IMR-90 (cell line): Measurements from ENCODE around the gene C3orf33. TPM values are rescaled to one million over a fixed set of nuclear protein-coding genes. Genes with fewer than 3 reads are reported as not detected.
"Not testable (repeated sequence)": the region's sequence is repeated elsewhere in the genome, so short reads cannot be mapped to it uniquely, and the experiment has no call there.

Experiments used
- ATAC-seq: fragments of 200-7000 bp; cut with Tn5 transposase; 2 replicates; pipeline ENCODE4 v1.9.1; 2020; ENCODE audit warnings: low read depth, mild to moderate bottlenecking, moderate library complexity
- BruUV-seq: library from RNA; stranded (reverse); fragments of 400-500 nt; replicated peaks from 2 replicates; lab custom pipeline; 2021; lab: Mats Ljungman, UMichigan
- CTCF ChIA-PET: fragments of 300-600 bp; formaldehyde crosslinking; extraction: SDS; loops from one replicate; lab custom pipeline; 2021; ENCODE audit warnings: antibody characterized with exemption; lab: Yijun Ruan, JAX
- POLR2A ChIA-PET: fragments of 300-600 bp; sonication (Branson Sonifier 250); formaldehyde crosslinking; loops from one replicate; lab custom pipeline; 2022; ENCODE audit warnings: antibody characterized with exemption; ENCODE audit not compliant: unreplicated experiment; lab: Charles Lee
- DNase-seq: peaks from one replicate; pipeline ENCODE4 v3.0.0; 2013
- H2AFZ ChIP-seq: replicated peaks from 2 replicates; pipeline ENCODE3; 2013; ENCODE audit warnings: low read length, mild to moderate bottlenecking; ENCODE audit not compliant: poor library complexity
- H2AK5ac ChIP-seq: 2 replicates; pipeline ENCODE4 v1.6.1; 2013; ENCODE audit warnings: low read depth, low read length, inconsistent platforms
- H2AK9ac ChIP-seq: replicated peaks from 2 replicates; pipeline ENCODE3; 2013; ENCODE audit warnings: mild to moderate bottlenecking, low read depth, low read length, moderate library complexity; ENCODE audit not compliant: poor library complexity
- H2BK120ac ChIP-seq: 2 replicates; pipeline ENCODE4 v1.6.1; 2013; ENCODE audit warnings: low read depth, low read length, inconsistent platforms
- H2BK15ac ChIP-seq: 3 replicates; pipeline ENCODE4 v1.6.1; 2013; ENCODE audit warnings: low read depth, low read length, inconsistent platforms
- H2BK20ac ChIP-seq: 2 replicates; pipeline ENCODE4 v1.6.1; 2013; ENCODE audit warnings: low read depth, mild to moderate bottlenecking, inconsistent platforms, low read length, moderate library complexity
- H2BK5ac ChIP-seq: 2 replicates; pipeline ENCODE4 v1.6.1; 2013; ENCODE audit warnings: mild to moderate bottlenecking, low read depth, low read length, inconsistent platforms; ENCODE audit not compliant: poor library complexity, severe bottlenecking
- H3K14ac ChIP-seq: replicated peaks from 2 replicates; pipeline ENCODE4 v1.6.1; 2013; ENCODE audit warnings: low read depth, low read length, inconsistent platforms
- H3K18ac ChIP-seq: 2 replicates; pipeline ENCODE4 v1.6.1; 2013; ENCODE audit warnings: low read depth, low read length, control low read depth
- H3K23ac ChIP-seq: 2 replicates; pipeline ENCODE4 v1.6.1; 2013; ENCODE audit warnings: low read depth, low read length, inconsistent platforms
- H3K27ac ChIP-seq: 2 replicates; pipeline ENCODE4 v1.5.1; 2013; ENCODE audit warnings: mild to moderate bottlenecking, control low read depth, low read length; ENCODE audit not compliant: insufficient read depth
- H3K27me3 ChIP-seq: 2 replicates; pipeline ENCODE4 v1.6.1; 2013; ENCODE audit warnings: low read length; ENCODE audit not compliant: control insufficient read depth, insufficient read depth
- H3K36me3 ChIP-seq: 2 replicates; pipeline ENCODE4 v1.6.1; 2013; ENCODE audit warnings: low read length, mixed read lengths; ENCODE audit not compliant: control insufficient read depth, insufficient read depth
- H3K4ac ChIP-seq: 2 replicates; pipeline ENCODE4 v1.6.1; 2013; ENCODE audit warnings: low read depth, low read length, inconsistent platforms
- H3K4me1 ChIP-seq: 2 replicates; pipeline ENCODE4 v1.6.1; 2013; ENCODE audit warnings: low read length, mixed read lengths; ENCODE audit not compliant: control insufficient read depth, insufficient read depth
- H3K4me2 ChIP-seq: 2 replicates; pipeline ENCODE4 v1.6.1; 2013; ENCODE audit warnings: low read depth, mild to moderate bottlenecking, control low read depth, low read length, moderate library complexity
- H3K4me3 ChIP-seq: 2 replicates; pipeline ENCODE4 v1.5.1; 2013; ENCODE audit warnings: low read depth, mild to moderate bottlenecking, control low read depth, low read length, moderate library complexity; ENCODE audit not compliant: insufficient read depth
- H3K56ac ChIP-seq: 2 replicates; pipeline ENCODE4 v1.6.1; 2013; ENCODE audit warnings: low read length, inconsistent platforms; ENCODE audit not compliant: insufficient read depth; ENCODE audit errors: extremely low read depth
- H3K79me1 ChIP-seq, 2 experiments: 2 replicates each; pipeline ENCODE4 v1.6.1; 2013; ENCODE audit warnings: low read length in 2 of 2, inconsistent platforms in 1 of 2, low read depth in 1 of 2
- H3K9ac ChIP-seq: 2 replicates; pipeline ENCODE4 v1.6.1; 2013; ENCODE audit warnings: low read depth, low read length, control low read depth
- H3K9me1 ChIP-seq: 2 replicates; pipeline ENCODE4 v1.6.1; 2013; ENCODE audit warnings: low read length, inconsistent platforms; ENCODE audit not compliant: insufficient read depth
- H3K9me3 ChIP-seq: 2 replicates; pipeline ENCODE4 v1.6.1; 2013; ENCODE audit warnings: low read length; ENCODE audit not compliant: control insufficient read depth, insufficient read depth
- H4K20me1 ChIP-seq: 2 replicates; pipeline ENCODE4 v1.6.1; 2013; ENCODE audit warnings: low read length, inconsistent platforms; ENCODE audit not compliant: insufficient read depth
- H4K5ac ChIP-seq: 2 replicates; pipeline ENCODE4 v1.6.1; 2013; ENCODE audit warnings: mild to moderate bottlenecking, low read depth, low read length, control low read depth
- H4K8ac ChIP-seq, 2 experiments: 2 replicates each; pipeline ENCODE4 v1.6.1; 2013; ENCODE audit warnings: low read depth in 2 of 2, low read length in 2 of 2, control low read depth in 1 of 2, inconsistent platforms in 1 of 2
- H4K91ac ChIP-seq: 2 replicates; pipeline ENCODE4 v1.6.1; 2013; ENCODE audit warnings: low read depth, low read length, inconsistent platforms; ENCODE audit not compliant: insufficient read depth
- CHD1 ChIP-seq: IDR thresholded peaks from 2 replicates; pipeline ENCODE4 v1.6.1; 2012; ENCODE audit warnings: low read depth, low read length, improper control_type of control experiment
- FOS ChIP-seq: fragments of 150-350 bp; IDR thresholded peaks from 2 replicates; pipeline ENCODE4 v1.6.1; 2016; ENCODE audit warnings: low read depth, low read length
- NFE2L2 ChIP-seq: fragments of 150-350 bp; IDR thresholded peaks from 2 replicates; pipeline ENCODE4 v1.6.1; 2016; ENCODE audit warnings: low read depth, mild to moderate bottlenecking, low read length
- USF2 ChIP-seq: fragments of 150-350 bp; IDR thresholded peaks from 2 replicates; pipeline ENCODE4 v1.6.1; 2017; ENCODE audit warnings: mild to moderate bottlenecking, antibody characterized with exemption, low read length, low read depth
- WGBS, 2 experiments: methylation state at CpG; one replicate each; pipeline versions ENCODE4 v1.1.5 to v1.1.7; 2013; ENCODE audit warnings: missing lambda C conversion rate in 2 of 2; ENCODE audit not compliant: insufficient read length in 1 of 2; ENCODE audit errors: extremely low coverage in 2 of 2; 5-methylcytosine and 5-hydroxymethylcytosine counted together
- dilution Hi-C: fragments of 300-500 bp; cut with HindIII; formaldehyde crosslinking; loops from one replicate; pipeline ENCODE4 v1.14.3; 2018; ENCODE audit warnings: low sequenced_read_pairs; ENCODE audit not compliant: unreplicated experiment
- in situ Hi-C: fragments of 300-500 bp; cut with MboI; formaldehyde crosslinking; loops from 3 replicates; pipeline ENCODE4 v1.14.3; 2019; ENCODE audit warnings: low sequenced_read_pairs, inconsistent platforms, mixed read lengths
- intact Hi-C: fragments of 100-400 bp; cut with micrococcal nuclease; formaldehyde crosslinking; loops from 2 replicates; pipeline ENCODE4 v1.10.0; 2022
- polyA plus RNA-seq, 3 experiments: library from polyadenylated mRNA; depleted of rRNA; stranded (reverse); fragments of >200 nt; gene quantifications; 2 replicates each; pipeline ENCODE4 v1.2.3, GENCODE V29; 2012; ENCODE audit warnings: low replicate concordance in 1 of 3
- total RNA-seq: library from RNA; depleted of rRNA; stranded (reverse); fragments of >200 nt; gene quantifications from 2 replicates; pipeline ENCODE4 v1.2.3, GENCODE V29; 2012

The C3orf33 gene
- total and polyA plus RNA-seq, 2 of the 4 experiments (the other 2 are of a cell fraction) = 0.72 to 1.2 TPM

- no peaks in the 10 kb centered on the region for H4K20me1 ChIP-seq
- no peak overlapping the region for H3K14ac ChIP-seq
- no peak overlapping the region for H3K27ac ChIP-seq
- H2BK120ac ChIP-seq = no peak overlapping the region
- H2AK9ac ChIP-seq = no peak overlapping the region
- TF ChIP-seq USF2 (no peak), NFE2L2 (no peak), CHD1 (no peak), FOS (no peak)
- H3K27me3 ChIP-seq = no peaks in the 10 kb centered on the region
- H3K4me2 ChIP-seq = no peak overlapping the region
- dilution Hi-C loops (no loop called here), in situ Hi-C loops (no loop called here), intact Hi-C loops (no loop called here)
- no peak overlapping the region for H4K5ac ChIP-seq
- H3K9ac ChIP-seq = no peak overlapping the region
- H4K8ac ChIP-seq = no peak overlapping the region
- H2BK20ac ChIP-seq = no peak overlapping the region
- H3K4ac ChIP-seq = no peak overlapping the region
- H3K9me3 ChIP-seq = no peaks in the 10 kb centered on the region
- no peaks in the 10 kb centered on the region for H3K9me1 ChIP-seq
- H4K91ac ChIP-seq = no peak overlapping the region
- ChIA-PET POLR2A (no interaction called here), CTCF (interaction anchor here (1.0 kb wide), 1 partner anchor 124 kb away, joined by 3 read pairs; no protein-coding TSS in a partner anchor)
- no TSS peak for BruUV-seq
- H2AFZ ChIP-seq = no peak overlapping the region
- H3K18ac ChIP-seq = no peak overlapping the region
- H3K36me3 ChIP-seq = peaks cover 3% of the 10 kb centered on the region; the same call in 1 of the 2 replicates
- H2AK5ac ChIP-seq = no peak overlapping the region
- no peak overlapping the region for H3K4me3 ChIP-seq
- H3K56ac ChIP-seq = no peak overlapping the region
- peaks cover 4 to 8% of the 10 kb centered on the region in 2 experiments; a peak in 2 of 4 replicates for H3K79me1 ChIP-seq
- no peak overlapping the region for H3K23ac ChIP-seq
- no peaks in the 10 kb centered on the region for H3K4me1 ChIP-seq
- no peak for ATAC-seq
- no peak overlapping the region for H2BK15ac ChIP-seq
- WGBS, 2 experiments = 100% methylated on average over 3 of the region's 9 CpGs; no CpG with 5 or more reads in 1 of the 2 experiments
- H2BK5ac ChIP-seq = no peak overlapping the region
- no peak for DNase-seq
Observed at GRCh38 chr3:155835341-155836071, 29.4 kb upstream of the C3orf33 start.

- DNase-seq, H2BK120ac ChIP-seq, H2AFZ ChIP-seq, H2BK20ac ChIP-seq, H2BK15ac ChIP-seq, H3K27me3 ChIP-seq, H2AK9ac ChIP-seq, H3K14ac ChIP-seq, intact Hi-C loops, H3K4me1 ChIP-seq, dilution Hi-C loops, H3K56ac ChIP-seq, H3K4ac ChIP-seq, H3K27ac ChIP-seq, H3K36me3 ChIP-seq, H2BK5ac ChIP-seq, H3K4me3 ChIP-seq, H2AK5ac ChIP-seq, ATAC-seq, H4K5ac ChIP-seq, in situ Hi-C loops, H3K18ac ChIP-seq, BruUV-seq, H3K4me2 ChIP-seq, H3K9me3 ChIP-seq, H3K79me1 ChIP-seq, H3K9me1 ChIP-seq, H3K23ac ChIP-seq, H3K9ac ChIP-seq, H4K20me1 ChIP-seq, H4K91ac ChIP-seq, H4K8ac ChIP-seq: not testable (repeated sequence)
- 100% methylated on average over 1 of the region's 13 CpGs; no CpG with 5 or more reads in 1 of the 2 experiments for WGBS, 2 experiments
- CTCF ChIA-PET = interaction anchor here (0.9 kb wide), 1 partner anchor 8 kb away, joined by 3 read pairs; no protein-coding TSS in a partner anchor
- POLR2A ChIA-PET = interaction anchor here (0.6 kb wide), 1 partner anchor 9 kb away, joined by 3 read pairs; no protein-coding TSS in a partner anchor
Observed at GRCh38 chr3:155828490-155829098, 22.5 kb upstream of the C3orf33 start.
